GM12891 (cell line): ENCODE measurements around the gene SMAP1.

ENCODE experiments used
- DNase-seq: peaks from one replicate; pipeline ENCODE4 v3.0.0; 2011; ENCODE audit warnings: low spot score; ENCODE audit not compliant: insufficient read length
- FAIRE-seq: peaks from 2 replicates; lab custom pipeline; 2011; peaks lifted over from hg19 to GRCh38; lab: Jason Lieb, UNC
- PAX5 ChIP-seq: IDR thresholded peaks from 2 replicates; pipeline ENCODE4 v1.6.1; 2011; ENCODE audit warnings: low read length, moderate library complexity, mild to moderate bottlenecking; ENCODE audit not compliant: insufficient read depth, severe bottlenecking
- POLR2A ChIP-seq: IDR thresholded peaks from 2 replicates; pipeline ENCODE4 v1.6.1; 2011; ENCODE audit warnings: low read depth, low read length, control low read depth
- POLR2AphosphoS5 ChIP-seq: IDR thresholded peaks from 2 replicates; pipeline ENCODE4 v1.6.1; 2011; ENCODE audit warnings: low read depth, low read length, control low read depth
- POU2F2 ChIP-seq: IDR thresholded peaks from 2 replicates; pipeline ENCODE4 v1.6.1; 2011; ENCODE audit warnings: low read depth, mild to moderate bottlenecking, control low read depth, low read length, moderate library complexity
- SPI1 ChIP-seq: IDR thresholded peaks from 2 replicates; pipeline ENCODE4 v1.6.1; 2011; ENCODE audit warnings: low read depth, low read length, control low read depth
- TAF1 ChIP-seq: IDR thresholded peaks from 2 replicates; pipeline ENCODE4 v1.6.1; 2011; ENCODE audit warnings: low read depth, low read length, control low read depth

SMAP1 gene

DNA sequence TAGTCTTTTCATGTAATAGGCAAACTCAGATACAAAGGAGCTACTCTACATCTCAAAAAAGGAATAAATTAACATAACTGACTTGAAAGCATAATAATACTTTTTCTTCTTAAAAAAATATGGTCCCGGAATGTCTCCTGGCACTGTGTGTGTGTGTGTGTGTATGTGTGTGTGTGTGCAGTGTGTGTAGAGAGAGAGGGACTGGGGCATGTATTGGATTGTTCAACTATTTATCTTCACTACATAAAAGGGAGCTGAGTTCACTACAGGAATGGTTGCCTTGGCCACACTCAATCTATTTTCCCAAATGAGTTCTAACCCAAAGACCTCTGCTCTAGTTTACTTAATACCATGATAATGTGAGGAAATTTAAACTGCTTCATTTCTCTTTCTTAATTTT is 238.1 kb downstream of the SMAP1 start:
- TF ChIP-seq POLR2A (no peak), TAF1 (no peak), PAX5 (no peak), POLR2AphosphoS5 (no peak), SPI1 (no peak), POU2F2 (no peak)
- no peak for FAIRE-seq
- DNase-seq: no peak
